Measurements from ENCODE around the gene HOXD13.

The HOXD13 gene

GRCh38 chr2:176107731-176108181 is 15.2 kb downstream of the HOXD13 start:
- DNase-seq, result no peak

DNA sequence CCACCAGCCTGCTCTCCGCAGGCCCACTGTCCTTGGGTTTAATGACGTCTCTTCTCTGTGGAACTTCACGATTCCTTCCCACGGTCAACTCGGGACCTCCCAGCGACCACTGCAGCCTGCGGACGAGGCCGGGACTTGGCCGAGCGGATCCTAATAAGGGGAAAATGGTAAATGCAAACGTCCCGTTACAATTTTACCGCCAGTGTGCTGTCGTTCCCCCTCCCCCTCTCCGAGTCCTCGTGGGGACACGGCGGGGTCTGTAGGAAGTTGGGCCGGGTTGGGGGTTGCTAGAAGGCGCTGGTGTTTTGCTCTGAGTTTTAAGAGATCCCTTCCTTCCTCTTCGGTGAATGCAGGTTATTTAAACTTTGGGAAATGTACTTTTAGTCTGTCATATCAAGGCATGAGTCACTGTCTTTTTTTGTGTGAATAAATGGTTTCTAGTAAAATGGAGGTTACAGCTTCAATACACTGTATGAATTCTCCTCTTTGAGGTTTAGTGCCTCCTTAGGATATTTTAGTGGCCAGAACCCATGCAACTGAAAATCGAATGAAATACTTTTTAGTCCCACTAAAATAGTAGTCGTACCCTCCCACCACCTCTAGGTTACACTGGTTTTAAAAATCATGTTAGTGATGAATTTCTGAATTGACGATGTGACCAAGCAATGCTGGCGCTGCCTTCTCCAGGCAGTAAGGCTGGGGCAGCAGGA is 16.8 kb downstream of the HOXD13 start:
- DNase-seq, result no peak

GRCh38 chr2:176109946-176110345 is 17.4 kb downstream of the HOXD13 start:
- DNase-seq, result no peak

DNA sequence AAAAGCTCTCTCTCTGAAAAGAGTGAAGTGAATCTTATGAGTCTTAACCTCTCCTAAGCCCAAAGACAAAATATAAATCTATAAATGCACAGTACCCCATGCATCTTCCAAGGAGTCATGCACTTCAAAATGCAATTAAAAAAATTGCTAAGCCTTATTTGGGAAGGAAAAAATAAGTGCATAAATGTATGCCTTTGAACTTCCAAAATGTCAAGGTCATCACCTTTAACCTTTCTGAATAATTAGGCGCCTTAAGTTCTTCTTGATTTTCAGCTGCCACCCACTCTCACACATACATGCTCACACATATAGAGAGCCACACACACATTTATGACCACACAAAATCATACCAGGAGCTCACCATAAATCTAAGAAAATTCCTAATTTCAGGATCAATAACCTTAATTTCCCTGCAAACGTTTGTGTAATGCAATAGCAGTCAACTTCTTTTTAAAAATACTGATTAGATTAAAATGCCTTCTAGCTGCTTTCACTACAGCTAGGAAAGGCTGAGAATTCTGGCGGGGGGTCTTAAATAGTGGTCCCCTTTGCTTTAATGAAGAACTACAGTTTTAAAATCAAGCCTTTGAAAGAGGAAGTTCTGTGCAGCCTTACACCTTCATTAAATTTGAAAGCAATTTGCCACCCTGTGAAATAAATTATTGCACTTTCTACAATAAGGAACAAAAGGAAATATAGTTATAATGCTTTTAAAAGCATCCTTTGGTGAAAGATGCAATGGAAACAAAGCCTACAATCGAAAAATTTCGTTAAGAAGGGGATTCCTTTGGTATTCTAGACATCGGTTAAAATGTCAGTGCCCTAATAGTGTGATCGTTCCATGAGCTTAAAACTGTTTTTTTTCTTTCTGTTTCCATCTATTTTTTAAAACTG is 18.1 kb downstream of the HOXD13 start:
- DNase-seq, result no peak

- DNase-seq, result peak; percentile 71
These were observed 18.8 kb downstream of the HOXD13 start for GRCh38 chr2:176111309-176111663.

DNA sequence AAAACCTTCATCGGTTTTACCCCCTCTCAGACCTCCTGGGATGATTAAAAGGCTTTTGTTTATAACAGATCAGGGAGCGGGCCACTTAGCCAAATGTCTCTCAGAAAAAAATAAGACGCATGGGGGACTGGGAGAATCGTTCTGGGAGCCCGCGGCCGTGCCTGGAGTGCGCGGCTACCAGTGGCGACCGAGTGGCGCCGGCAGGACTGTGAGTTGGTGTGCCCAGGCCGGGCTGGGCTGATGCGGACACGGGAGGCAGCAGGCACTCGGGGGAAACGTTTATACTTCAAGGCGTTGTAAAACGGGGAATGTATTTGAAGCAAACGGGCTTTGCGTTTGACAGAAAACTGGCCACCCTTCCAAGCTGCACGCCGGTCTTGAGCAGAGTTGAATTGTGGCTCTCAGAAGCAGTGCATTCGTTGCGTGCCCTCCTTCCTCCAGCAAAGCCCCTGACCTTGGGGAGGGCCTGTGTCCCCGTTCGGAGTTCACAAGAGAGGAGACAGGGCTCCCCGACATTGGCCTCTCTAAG is 19.4 kb downstream of the HOXD13 start:
- no peak for DNase-seq

- DNase-seq, result no peak
These were observed 20.1 kb downstream of the HOXD13 start for GRCh38 chr2:176112375-176113302.

DNA sequence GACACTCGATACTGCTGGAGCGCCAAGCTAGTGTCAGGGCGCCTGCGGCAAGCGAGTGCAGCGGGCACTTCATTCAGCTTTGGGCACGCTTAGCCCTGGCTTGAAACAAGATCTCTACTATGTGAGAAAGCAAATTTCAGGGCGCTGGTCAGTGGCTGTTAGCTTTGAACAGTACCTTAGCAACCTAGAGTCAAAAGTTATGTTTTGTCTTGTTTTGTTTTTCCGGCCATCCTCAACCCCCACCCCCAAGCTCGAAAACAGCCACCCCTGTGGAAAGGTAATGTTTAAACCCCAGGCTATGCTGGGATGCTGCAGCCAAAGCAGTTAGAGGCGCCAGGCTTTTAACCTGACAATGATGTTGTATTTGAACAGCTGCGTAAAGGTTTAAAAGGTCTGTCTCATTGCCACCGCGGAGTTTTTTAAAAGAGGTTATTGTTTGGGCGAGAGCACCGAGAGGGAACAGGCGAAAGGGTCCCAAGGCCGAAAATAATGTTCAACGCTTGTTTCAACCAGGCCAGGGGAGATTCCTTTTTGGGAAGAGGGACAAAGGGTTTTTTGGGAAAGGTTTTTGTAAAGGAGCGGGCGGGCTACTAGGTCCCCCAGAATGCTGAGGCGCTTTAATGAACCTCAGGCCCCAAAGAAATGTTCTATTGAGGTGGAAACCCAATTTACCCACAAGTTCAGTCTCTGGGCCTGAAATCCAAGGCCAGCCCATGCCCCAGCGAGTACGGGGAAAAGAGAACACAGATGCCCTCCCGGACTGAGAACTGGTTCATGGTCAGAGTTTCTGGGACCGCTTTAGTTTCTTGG is 21.8 kb downstream of the HOXD13 start:
- DNase-seq, result no peak

- DNase-seq, result no peak
These were observed 22.6 kb downstream of the HOXD13 start for GRCh38 chr2:176114930-176115625.

GRCh38 chr2:176115883-176116813 is 23.6 kb downstream of the HOXD13 start, which contains the start of gene HOXD10:
Gene HOXD10, plus strand, starts transcription at chr2:176116778. Its CDS starts 56 bp downstream, at chr2:176116834.
- no peak for DNase-seq

GRCh38 chr2:176117162-176117822 is 24.8 kb downstream of the HOXD13 start:
- no peak for DNase-seq

- no peak for DNase-seq
These were observed 25.4 kb downstream of the HOXD13 start for GRCh38 chr2:176117823-176118371.

DNA sequence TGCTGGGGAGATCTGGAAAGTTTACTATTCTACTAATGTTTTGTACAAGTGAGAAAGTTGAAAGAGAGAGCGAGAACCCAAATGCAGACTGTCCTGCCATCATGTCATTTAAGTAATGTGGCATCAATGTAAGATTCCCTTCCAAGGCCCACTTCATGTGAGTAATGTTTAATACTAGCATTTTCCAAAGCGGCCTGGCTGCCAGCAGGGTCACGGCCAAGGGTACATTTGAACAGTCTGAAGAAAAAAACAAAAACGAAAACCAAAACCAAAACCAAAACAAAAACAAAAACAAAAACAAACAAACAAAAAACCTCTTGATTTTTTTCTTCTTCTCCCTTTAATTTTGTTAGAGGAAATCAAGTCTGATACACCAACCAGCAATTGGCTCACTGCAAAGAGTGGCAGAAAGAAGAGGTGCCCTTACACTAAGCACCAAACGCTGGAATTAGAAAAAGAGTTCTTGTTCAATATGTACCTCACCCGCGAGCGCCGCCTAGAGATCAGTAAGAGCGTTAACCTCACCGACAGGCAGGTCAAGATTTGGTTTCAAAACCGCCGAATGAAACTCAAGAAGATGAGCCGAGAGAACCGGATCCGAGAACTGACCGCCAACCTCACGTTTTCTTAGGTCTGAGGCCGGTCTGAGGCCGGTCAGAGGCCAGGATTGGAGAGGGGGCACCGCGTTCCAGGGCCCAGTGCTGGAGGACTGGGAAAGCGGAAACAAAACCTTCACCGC is 26.2 kb downstream of the HOXD13 start:
- DNase-seq, result peak; percentile 68

GRCh38 chr2:176120364-176121189 is 28.1 kb downstream of the HOXD13 start:
- DNase-seq, result no peak

DNA sequence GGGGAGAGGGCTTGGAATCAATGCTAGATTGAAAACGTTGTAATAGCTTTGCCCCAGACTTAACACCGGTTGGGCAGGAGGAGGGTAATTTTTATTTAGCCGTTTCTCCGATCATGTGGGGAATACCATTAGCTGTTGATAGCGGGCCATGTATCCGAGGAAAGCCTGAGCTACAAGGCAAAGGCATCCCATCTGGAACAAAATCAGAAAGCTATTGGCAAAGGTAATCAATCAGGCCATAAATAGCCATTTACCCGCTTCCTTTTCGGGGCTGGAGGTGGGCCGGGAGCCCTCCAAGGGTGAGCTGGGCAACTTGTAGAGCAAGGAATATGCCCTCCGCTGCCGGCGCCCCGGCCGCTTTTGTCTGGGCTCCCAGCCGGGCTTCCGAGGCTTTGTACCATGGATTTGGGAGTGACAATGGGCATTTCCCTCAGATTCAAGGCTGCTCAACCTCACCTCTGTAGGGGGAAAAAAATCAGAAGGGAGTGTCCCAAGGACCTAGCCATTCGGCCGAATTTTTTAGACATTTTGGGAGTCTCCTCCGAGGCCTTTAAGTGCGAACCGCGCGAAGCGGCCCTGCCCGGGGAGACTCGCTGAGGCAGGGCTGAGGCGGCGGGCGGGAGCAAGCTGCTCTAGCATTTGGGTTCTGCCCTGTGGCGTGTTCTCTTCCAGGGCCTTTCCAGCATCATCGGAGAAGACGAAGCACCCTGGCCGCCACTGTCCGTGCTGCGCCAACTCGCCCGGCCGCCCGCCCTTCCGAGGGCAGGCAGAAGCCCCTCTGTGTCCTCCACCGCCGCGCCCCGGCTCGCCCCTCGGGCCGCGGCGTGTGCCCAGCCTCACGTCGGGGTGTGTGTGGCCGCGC is 28.9 kb downstream of the HOXD13 start:
- no peak for DNase-seq

- DNase-seq, result no peak
These were observed 29.6 kb downstream of the HOXD13 start for GRCh38 chr2:176122052-176122682.

All from hematopoietic multipotent progenitor cell treated with erythropoietin and hydrocortisone succinate and interleukin-3 and kit ligand, for 4 days (in vitro differentiated cells).